Activated gamma-delta T cell treated with anti-CD3 and anti-CD28 coated beads, Interleukin-2, amount 50 U/mL, for 16 hours (primary cell): ENCODE data around the gene PREB.
"Not testable (repeated sequence)": the region's sequence is repeated elsewhere in the genome, so short reads cannot be mapped to it uniquely, and the experiment has no call there.

Experiments
- DNase-seq: peaks from one replicate; pipeline ENCODE4 v3.0.0-alpha.2; 2020; ENCODE audit warnings: low read depth

PREB gene, protein sequence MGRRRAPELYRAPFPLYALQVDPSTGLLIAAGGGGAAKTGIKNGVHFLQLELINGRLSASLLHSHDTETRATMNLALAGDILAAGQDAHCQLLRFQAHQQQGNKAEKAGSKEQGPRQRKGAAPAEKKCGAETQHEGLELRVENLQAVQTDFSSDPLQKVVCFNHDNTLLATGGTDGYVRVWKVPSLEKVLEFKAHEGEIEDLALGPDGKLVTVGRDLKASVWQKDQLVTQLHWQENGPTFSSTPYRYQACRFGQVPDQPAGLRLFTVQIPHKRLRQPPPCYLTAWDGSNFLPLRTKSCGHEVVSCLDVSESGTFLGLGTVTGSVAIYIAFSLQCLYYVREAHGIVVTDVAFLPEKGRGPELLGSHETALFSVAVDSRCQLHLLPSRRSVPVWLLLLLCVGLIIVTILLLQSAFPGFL

DNA sequence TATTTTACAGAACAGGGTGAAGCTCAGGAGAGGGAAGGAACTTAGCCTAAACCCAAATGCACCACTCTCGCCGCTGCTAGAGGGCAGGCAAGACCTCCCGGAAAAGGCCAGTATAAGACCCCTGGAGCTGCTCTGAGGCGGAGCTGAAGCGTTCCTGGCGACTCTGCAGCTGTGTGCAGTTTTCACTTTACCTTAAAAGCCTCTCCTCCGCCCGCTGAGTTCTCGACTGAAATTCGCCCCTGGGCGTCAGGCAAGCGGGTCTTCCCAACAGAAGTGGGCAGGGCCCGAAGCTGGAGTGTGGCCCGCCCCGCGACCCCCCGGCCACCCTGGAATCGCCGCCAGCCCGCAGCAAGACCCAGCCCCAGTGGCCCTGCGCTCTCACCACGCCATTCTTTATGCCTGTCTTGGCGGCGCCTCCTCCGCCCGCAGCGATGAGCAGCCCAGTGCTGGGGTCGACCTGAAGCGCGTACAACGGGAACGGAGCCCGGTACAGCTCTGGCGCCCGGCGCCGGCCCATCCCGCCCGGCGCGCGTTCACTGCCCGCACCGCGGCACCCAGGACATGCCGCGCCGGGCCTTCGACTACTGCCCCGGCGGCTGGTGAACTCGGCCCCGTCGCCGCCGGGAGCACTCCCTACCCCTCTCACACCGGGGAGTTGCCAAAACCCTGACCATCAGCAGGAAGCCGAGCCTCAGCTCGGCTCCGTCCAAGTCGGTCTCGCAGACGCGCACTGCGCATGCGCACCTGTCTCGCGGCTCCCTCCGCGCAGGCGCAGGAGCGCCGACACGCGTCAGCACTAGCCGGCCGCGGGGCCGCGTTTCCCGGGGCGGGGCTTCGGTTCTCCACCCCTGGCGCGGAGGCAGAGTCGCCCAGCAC is at the start of gene PREB:
Gene PREB, minus strand, starts transcription at position 732 of the 876 bp plus-strand sequence. Its CDS starts 215 bp downstream, at position 517.
- peak; percentile 98 for DNase-seq

DNA sequence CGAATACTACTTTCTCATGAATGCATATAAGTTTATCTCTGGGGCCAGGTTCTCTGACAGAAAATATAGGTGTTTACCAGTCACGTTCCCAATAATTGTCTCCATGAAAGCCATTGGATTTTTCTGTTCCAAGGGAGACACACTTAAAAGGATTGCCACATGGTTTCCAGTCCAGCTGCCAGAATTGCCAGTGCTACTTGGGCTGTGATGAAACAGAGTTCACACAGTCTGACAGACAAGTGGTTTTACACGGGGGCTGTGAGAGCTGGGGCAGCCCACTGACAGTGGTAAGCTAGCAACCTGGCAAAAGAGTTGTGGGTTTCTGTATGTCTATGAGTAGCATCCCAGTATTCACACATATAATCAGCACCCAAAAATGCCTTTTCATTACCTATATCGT is 49.7 kb upstream of the PREB start:
- no peak for DNase-seq

DNA sequence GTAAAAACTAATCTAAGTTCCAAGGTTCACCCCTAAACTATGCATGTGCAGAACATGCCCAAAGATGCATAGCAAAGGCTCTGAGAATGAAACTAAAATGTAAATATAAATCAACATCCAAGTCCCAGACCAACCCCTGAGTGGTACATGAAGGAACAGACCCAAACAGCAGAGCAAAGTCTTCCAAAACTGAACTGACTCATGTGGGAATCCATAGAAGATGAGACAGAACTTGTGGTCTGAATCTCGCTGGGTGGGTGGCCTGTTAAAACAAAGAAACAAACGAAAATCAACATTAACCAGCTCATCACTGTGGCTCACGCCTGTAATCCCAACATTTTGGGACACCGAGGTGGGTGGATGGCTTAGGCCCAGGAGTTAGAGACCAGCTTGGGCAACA is 47.9 kb upstream of the PREB start:
- DNase-seq = no peak

DNA sequence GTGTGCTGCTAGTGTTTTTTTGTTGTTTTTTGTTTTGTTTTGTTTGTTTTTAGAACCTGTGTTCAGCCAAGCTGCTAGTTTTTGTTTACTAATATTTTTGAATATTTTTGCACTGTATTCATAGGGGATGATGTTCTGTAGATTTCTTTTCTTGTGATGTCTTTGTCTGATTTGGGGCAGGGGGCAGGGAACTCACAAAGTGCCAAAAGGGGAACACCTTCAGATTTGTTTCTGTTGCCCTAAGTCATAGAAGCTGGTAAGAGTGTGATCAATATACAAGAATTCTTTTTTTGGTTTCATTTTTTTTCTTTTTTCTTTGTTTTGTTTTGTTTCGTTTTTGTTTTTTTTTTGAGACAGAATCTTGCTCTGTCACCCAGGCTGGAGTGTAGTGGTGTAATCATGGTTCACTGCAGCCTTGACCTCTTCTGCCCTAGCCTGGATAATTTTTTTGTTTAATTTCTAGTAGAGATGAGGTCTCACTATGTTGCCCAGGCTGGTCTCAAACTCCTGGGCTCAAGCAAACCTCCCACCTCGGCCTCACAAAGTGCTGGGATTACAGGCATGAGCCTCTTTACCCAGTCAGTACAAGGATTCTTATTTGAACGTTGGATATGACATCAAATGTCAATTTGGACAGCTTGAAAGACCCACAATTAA is 45.0 kb upstream of the PREB start:
- DNase-seq = no peak

DNA sequence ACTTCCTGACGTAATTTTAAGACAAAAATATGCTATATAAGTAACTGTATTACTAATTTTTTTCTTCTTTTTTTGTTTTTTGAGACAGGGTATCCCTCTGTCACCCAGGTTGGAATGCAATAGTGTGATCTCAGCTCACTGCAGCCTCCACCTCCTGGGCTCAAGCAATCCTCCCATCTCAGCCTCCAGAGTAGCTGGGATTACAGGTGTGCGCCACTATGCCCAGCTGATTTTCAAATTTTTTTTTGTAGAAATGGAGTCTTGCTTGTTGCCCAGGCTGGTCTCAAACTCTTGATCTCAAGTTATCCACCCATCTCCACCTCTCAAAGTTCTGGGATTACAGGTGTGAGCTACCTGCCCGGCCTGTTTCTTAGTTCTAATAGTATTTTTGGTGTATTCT is 44.0 kb upstream of the PREB start:
- no peak for DNase-seq

DNA sequence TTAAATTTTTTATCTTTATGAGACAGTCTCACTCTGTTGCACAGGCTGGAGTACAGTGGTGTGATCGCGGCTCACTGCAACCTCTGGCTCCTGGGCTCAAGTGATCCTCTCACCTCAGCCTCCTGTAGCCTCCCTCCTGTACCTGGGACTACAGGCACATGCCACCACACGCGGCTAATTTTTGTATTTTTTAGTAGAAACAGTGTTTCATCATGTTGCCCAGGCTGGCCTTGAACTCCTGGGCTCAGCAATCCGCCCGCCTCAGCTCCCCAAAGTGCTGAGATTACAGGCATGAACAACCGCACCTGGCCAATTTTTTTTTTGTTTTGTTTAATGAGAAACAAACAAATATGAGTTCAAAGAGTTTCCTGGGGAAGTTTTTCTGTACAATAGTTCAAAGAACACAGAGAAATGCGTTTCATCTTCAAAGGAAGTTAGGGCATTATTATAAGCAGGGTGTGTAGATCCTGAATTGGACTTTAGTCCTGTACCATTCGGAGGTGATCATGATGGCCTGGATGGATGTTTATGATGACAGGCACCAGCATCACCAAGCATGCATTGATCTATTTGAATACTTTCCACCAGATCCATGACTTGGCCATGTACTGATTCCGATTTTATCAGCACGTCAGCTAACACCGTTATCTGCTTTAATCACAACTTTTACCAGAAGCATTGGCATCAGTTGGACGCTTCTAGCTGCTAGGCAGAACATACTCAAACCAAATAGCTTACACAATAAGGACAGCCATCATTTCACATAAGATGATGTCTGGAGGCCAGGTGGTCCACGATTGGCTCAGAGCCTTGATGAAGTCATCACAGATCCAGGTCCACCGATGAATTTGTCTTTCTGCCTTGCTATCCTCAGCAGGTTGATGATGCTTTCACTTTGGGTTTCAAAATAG is 43.3 kb upstream of the PREB start:
- DNase-seq = no peak

DNA sequence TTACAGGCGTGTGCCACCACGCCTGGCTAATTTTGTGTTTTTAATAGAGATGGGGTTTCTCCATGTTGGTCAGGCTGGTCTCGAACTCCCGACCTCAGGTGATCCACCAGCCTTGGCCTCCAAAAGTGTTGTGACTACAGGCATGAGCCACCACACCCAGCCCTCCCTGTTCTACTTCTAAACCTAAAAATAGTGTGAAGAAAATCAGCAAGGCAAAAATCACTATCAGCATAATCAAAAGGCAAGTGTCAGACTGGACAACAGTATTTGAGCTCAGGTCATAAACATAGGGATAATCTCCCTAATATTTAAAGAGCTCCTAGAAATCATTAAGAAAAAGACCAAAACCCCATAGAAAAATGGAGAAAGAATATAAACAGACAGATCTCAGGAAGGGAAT is 41.3 kb upstream of the PREB start:
- not testable (repeated sequence) for DNase-seq

DNA sequence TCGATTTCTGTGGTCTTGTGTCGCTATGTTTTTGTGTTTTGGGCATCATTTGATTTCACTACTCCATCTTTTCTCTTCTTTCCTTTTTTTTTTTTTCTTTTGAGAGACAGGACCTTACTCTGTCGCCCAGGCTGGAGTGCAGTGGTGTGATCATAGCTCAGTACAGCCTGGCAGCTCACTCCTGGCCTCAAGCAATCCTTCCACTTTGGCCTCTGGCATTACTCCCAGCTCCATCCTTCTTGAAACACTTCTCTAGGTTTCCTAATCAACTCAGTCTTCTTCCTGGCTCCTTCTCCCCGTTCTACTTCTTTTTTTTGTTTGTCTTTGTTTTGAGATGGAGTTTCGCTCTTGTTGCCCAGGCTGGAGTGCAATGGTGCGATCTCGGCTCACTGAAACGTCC is 40.9 kb upstream of the PREB start:
- DNase-seq = no peak

DNA sequence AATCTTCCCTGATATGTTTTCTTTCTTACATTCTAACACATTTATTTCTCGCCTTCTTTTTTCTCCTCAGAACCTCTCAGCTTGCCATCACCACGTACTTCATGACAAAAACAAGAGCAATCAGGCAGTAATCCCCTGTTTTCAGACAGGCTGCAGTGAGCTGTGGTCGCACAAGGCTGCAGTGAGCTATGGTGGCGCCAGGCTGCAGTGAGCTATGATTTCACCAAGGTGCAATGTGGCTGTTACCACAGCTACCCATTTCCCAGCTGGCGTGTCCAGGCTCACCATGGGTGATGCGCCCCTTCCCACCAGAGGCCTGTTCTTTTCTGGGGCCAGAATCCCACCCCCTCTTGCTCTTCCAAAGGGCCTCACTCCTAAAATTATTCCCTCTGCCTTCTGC is 40.2 kb upstream of the PREB start:
- no peak for DNase-seq

DNA sequence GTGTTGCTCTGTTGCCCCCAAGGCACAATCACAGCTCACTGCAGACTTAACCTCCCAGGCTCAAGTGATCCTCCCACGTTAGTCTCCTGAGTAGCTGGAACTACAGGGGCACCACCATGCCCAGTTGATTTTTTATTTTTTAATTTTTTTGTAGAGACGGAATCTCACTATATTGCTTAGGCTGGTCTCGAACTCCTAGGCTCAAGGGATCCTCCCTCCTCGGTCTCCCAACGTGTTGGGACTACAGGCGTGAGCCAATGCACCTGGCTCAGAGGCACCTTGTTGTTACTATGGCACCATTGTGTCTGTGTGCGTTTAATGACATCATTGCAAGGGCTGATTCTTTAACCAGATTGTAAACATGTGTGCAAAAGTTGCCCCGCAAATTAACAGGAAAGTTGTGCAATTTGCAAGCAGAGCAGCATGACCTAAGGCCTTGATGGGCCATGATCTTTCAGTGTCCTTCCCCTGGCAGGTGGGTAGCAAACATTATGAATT is 37.0 kb upstream of the PREB start:
- DNase-seq = no peak

DNA sequence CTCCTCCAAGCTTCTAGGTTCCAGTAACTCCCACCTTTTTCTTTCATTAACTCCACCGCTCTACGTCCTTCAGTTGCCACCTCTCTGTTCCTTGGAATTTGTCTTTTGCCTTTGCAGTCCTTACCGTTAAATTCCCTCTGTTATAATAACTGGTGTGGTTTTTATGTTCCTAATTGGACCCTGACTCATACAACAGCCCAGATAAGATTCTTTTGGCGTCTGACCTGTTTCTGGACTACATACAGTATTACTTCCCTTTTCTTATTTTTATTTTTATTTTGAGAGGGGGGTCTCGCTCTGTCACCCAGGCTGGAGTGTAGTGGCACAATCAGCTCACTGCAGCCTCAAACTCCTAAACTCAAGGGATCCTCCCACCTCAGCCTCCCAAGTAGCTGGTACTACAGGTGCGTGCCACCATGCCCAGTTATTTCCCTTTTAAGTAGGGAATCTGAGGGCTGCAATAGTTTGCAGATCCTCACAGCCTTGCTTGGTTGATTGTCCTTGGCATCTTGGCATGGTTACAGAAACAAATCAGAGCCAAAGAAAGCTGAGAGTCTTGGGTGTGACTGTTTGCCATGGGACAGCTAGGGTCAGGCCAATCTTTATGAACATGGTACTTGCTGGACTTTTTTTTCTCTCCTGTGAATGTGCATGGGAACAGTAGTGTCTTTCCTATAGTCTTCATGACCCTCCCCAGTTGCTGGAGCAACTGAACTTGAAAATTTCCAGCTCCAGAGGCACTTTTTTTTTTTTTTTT is 36.3 kb upstream of the PREB start:
- DNase-seq = no peak

DNA sequence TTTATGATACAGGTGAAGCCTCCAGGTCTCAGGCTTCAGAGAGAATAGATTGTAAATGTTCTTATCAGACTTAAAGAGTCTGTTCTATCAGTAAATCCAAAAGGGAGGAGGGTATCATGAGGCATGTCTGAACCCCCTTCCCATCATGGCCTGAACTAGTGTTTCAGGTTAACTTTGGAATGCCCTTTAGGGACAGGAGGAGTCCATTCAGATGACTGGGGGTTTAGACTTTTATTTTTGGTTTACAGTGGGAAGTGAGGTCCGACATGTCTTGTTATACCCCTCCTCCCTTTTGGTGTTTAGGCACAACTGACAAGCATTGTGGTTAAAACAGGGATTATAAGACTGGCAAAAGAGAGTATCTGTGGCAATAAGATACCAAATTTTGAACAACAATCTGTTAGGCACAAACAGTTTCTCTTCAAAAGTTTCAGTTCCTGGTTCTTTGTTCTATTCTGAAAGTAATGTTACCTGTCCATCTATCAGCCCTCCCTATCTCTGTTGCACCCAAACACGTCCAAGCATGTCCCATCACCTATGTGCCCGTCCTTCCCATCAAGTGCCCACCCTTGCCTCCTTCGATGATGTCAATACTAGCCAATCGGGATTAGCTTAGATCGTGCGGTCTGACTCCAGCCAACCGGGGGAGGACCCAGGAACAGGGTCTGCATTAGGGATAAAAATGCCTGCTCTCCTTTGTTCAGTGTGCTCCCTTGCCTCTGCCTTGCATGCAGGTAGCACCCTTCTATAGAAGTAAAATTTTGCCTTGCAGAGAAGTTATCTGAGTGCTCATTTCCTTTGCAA is 30.7 kb upstream of the PREB start:
- no peak for DNase-seq

DNA sequence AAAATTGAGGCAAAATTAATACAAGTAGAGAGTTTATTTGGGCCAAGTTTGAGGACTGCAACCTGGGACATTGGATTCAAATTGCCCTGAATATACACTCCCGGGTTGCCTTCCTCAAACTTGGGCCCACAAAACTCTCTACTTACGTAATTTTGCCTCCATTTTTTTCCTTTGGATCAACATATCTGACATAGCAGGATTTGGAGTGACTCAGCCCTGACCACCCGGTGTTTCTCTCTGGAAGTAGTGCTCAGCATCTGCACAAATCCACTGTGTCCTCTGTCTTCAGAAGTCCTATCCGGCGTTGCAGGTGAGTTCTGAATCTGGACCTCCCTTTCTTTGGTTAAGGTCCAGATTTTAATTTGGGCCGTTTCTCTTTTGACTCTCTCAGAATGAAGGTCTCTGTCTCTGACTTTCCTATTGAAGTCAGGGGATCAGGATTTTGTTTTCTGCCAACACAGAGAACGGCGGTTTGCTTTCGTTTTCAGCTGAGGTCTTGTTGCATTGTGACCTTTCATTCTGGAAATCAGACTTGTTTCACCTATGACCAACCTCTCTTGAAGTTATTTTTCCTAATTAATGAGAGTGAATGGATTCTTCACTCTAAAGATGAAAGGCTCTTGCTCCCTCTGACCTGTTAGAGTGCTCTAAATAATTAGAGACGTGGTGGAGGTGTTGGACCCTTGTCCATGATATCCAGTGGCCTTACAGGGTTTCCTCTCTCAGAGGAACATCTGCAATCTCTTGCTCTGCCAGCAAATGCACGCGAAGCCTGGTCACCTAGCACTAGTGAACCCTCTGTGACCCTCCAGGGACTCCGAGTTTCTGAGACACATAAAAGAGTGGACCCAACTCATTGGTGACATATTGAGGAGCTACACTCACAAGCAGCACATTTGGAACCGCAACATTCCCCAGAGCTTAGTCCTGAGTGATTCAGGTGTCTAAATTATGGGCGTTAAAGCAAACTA is 28.0 kb upstream of the PREB start:
- no peak for DNase-seq

DNA sequence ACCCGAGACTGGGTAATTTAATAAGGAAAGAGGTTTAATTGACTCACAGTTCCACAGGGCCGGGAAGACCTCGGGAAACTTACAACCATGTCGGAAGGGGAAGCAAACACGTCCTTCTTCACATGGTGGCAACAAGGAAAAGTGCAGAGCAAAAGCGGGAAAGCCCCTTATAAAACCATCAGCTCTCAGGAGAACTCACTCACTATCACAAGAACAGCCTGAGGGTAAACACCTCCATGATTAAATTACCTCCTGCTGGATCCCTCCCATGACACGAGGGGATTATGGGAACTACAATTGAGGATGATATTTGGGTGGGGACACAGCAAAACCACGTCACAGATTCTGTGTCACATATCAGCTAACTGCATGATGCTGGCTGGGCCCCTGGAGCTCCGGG is 25.8 kb upstream of the PREB start:
- no peak for DNase-seq

DNA sequence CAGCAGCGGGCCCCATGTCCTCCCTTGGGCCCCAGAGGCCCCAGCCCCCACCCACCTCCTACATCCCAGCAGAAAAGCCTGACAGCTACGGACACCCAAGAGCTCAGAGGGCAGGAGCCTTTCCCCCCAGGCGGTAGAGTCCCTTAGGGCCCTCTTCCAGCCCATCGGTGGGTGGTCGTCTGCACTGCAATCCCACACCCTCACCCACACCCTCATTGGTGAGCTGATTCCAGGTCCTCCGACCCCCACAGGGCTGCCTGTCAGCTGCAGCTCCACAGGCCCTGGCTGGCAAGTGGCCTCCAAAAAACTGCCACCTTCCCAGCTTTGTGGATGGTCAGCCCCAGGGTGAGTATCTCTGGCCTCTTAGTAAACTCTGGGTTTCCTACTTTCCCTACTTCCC is 24.8 kb upstream of the PREB start:
- DNase-seq = no peak

DNA sequence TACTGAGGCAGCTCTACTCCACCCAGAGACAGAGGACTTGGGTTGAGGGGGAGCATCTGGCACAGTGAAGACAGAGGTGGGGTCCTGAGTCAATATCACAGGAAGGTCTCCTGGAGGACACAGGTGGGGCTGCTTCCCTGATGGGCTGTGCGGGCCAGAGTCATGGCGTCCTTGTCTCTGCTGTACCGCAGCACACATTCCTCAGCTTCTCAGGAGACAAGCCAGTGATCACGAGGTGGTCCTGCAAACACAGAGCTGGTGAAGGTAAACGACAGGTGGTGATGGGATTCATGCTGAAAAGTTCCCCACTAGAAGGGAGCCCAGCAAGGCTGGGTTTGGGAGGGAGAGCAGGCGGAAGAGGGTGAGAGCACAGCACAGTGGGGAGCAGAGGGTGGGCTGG is 24.0 kb upstream of the PREB start:
- no peak for DNase-seq

DNA sequence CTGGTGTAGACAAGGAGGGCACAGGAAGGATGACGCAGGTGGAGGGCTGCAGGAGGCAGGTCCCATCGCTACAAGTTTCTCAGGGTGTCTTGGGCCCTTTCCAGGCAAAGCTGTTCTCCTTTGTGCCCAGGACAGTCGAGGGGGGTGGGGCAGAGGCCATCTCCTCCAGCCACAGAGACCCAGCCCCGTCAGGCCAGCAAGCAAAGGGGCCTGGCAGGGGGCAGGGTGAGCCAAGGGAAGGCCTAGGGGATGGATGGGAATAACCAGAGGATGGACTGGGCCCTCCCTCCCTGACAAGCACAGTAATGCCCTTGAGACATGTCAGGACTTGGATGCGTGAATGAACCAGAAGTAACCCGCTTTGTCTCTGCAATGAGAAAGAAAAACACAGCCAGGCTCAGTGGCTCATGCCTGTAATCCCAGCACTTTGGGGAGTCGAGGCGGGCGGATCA is 20.7 kb upstream of the PREB start:
- DNase-seq = no peak

DNA sequence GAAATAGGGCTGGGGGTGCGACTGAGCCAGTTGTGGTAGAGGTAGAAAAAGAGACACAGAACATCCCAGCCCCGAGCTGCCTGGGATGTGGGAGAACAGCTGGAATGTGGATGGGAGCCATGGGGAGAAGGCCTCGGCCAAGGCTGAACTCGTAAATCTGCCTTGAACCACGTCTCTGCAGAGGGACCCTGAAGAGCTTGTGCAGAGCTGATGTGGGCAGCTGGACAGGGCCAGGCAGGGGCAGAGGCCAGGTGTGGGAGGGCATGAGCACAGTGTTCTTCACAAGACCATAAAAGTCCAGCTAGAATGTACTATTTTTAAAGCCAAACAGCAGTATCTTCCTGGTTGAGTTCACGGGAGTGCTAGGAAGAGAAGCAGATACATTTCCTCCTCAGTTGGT is 20.1 kb upstream of the PREB start:
- no peak for DNase-seq
